Panc1 (cell line): ENCODE measurements around the gene ACO1. TPM values are rescaled to one million over a fixed set of nuclear protein-coding genes. Genes with fewer than 3 reads are reported as not detected.

ENCODE experiments used
- ATAC-seq: fragments of 200-7000 bp; cut with Tn5 transposase; 2 replicates; pipeline ENCODE4 v1.9.1; 2020; ENCODE audit warnings: mild to moderate bottlenecking, moderate library complexity
- Bru-seq: library from RNA; stranded (reverse); fragments of 400-500 nt; gene quantifications from one replicate; lab custom pipeline; 2021; lab: Mats Ljungman, UMichigan
- BruChase-seq, 2 experiments: library from RNA; stranded (reverse); fragments of 400-500 nt; gene quantifications; one replicate each; lab custom pipeline; 2021; lab: Mats Ljungman, UMichigan
- BruUV-seq: library from RNA; stranded (reverse); fragments of 400-500 nt; replicated peaks from 2 replicates; lab custom pipeline; 2021; lab: Mats Ljungman, UMichigan
- CTCF ChIA-PET: fragments of 300-600 bp; sonication (Branson Sonifier 250); formaldehyde crosslinking; loops from one replicate; lab custom pipeline; 2022; ENCODE audit warnings: antibody characterized with exemption; lab: Charles Lee
- POLR2A ChIA-PET: fragments of 300-600 bp; sonication (Branson Sonifier 250); formaldehyde crosslinking; loops from one replicate; lab custom pipeline; 2022; ENCODE audit warnings: antibody characterized with exemption; lab: Charles Lee
- DNase-seq: peaks from one replicate; pipeline ENCODE4 v3.0.0-alpha.2; 2010; ENCODE audit warnings: low read depth, low spot score
- H3K27ac ChIP-seq: 2 replicates; pipeline ENCODE4 v1.5.1; 2011; ENCODE audit warnings: mild to moderate bottlenecking, low read length, inconsistent platforms
- H3K27me3 ChIP-seq: fragments of 200-500 bp; sonication (Bioruptor generic); 2 replicates; pipeline ENCODE4 v1.6.0; 2014; ENCODE audit warnings: low read length, inconsistent platforms; ENCODE audit not compliant: control insufficient read depth, insufficient read depth
- H3K36me3 ChIP-seq: fragments of 200-500 bp; sonication (Bioruptor generic); 2 replicates; pipeline ENCODE4 v1.5.1; 2014; ENCODE audit warnings: inconsistent platforms, mild to moderate bottlenecking, low read length, moderate library complexity; ENCODE audit not compliant: control insufficient read depth, insufficient read depth
- H3K4me1 ChIP-seq: 2 replicates; pipeline ENCODE4 v1.5.1; 2011; ENCODE audit warnings: inconsistent platforms, mild to moderate bottlenecking, low read length, moderate library complexity; ENCODE audit not compliant: control insufficient read depth, insufficient read depth
- H3K4me3 ChIP-seq, 2 experiments: 2 replicates each; pipeline ENCODE4 v1.5.1; 2011 to 2012; ENCODE audit warnings: low read depth in 2 of 2, low read length in 2 of 2, mild to moderate bottlenecking in 2 of 2, inconsistent platforms in 1 of 2, moderate library complexity in 1 of 2
- H3K9me3 ChIP-seq: fragments of 200-500 bp; sonication (Bioruptor generic); 2 replicates; pipeline ENCODE4 v1.5.1; 2014; ENCODE audit warnings: low read depth, mild to moderate bottlenecking, inconsistent platforms, low read length, moderate library complexity; ENCODE audit not compliant: control insufficient read depth, insufficient read depth
- CTCF ChIP-seq: fragments of 450-650 bp; IDR thresholded peaks from 2 replicates; pipeline ENCODE4 v1.5.1; 2017; ENCODE audit warnings: mild to moderate bottlenecking
- POLR2AphosphoS5 ChIP-seq: IDR thresholded peaks from 2 replicates; pipeline ENCODE4 v1.6.1; 2012; ENCODE audit warnings: mild to moderate bottlenecking, low read depth, low read length, moderate library complexity
- REST ChIP-seq, 2 experiments: IDR thresholded peaks; 2 replicates each; pipeline ENCODE4 v1.6.1; 2011 to 2012; ENCODE audit warnings: low read depth in 2 of 2, control low read depth in 1 of 2, low read length in 1 of 2, mild to moderate bottlenecking in 1 of 2, moderate library complexity in 1 of 2; ENCODE audit not compliant: insufficient read depth in 1 of 2
- SIN3A ChIP-seq: IDR thresholded peaks from 2 replicates; pipeline ENCODE4 v1.6.1; 2012; ENCODE audit warnings: low read depth, mild to moderate bottlenecking, low read length, moderate library complexity, borderline replicate concordance; ENCODE audit not compliant: insufficient read depth
- TCF7L2 ChIP-seq: IDR thresholded peaks from 2 replicates; pipeline ENCODE4 v1.6.1; 2011; ENCODE audit warnings: mild to moderate bottlenecking, low read depth, low read length, inconsistent platforms
- in situ Hi-C: cut with HindIII; loops from 2 replicates; pipeline ENCODE4 v1.10.0; 2016; ENCODE audit warnings: low sequenced_read_pairs, low pct_unique_long_range_greater_than_20kb
- intact Hi-C: fragments of 100-400 bp; cut with micrococcal nuclease; formaldehyde crosslinking; loops from one replicate; pipeline ENCODE4 v1.10.0; 2022; ENCODE audit not compliant: unreplicated experiment
- long read RNA-seq: library from polyadenylated mRNA; unstranded; transcript quantifications from one replicate; pipeline ENCODE4 v2.0.0, GENCODE V29; 2021; ENCODE audit not compliant: unreplicated experiment
- polyA plus RNA-seq: library from polyadenylated mRNA; unstranded; fragments of >200 nt; gene quantifications from one replicate; pipeline ENCODE4 v1.2.1, GENCODE V29; 2012; ENCODE audit warnings: missing spikeins; ENCODE audit not compliant: insufficient read length
- total RNA-seq: library from RNA; stranded (reverse); gene quantifications from one replicate; pipeline ENCODE4 v1.2.1, GENCODE V29; 2021; ENCODE audit not compliant: unreplicated experiment

The ACO1 gene
- total RNA-seq (49.3 TPM), Bru-seq, nascent RNA (percentile 74 among the genes with signal in this experiment), BruChase-seq, experiment 1, labeled RNA remaining after a 2-hour chase (percentile 66 among the genes with signal in this experiment), BruChase-seq, experiment 2, labeled RNA remaining after a 6-hour chase (percentile 74 among the genes with signal in this experiment)
- 32.1 TPM for polyA plus RNA-seq
- long read RNA-seq, full-length matches to known transcripts, result 213 of 248 reads
- long read RNA-seq, partial matches to known transcripts, result 23 of 248 reads
- long read RNA-seq, other reads (novel, unspliced or antisense), result 12 of 248 reads

DNA sequence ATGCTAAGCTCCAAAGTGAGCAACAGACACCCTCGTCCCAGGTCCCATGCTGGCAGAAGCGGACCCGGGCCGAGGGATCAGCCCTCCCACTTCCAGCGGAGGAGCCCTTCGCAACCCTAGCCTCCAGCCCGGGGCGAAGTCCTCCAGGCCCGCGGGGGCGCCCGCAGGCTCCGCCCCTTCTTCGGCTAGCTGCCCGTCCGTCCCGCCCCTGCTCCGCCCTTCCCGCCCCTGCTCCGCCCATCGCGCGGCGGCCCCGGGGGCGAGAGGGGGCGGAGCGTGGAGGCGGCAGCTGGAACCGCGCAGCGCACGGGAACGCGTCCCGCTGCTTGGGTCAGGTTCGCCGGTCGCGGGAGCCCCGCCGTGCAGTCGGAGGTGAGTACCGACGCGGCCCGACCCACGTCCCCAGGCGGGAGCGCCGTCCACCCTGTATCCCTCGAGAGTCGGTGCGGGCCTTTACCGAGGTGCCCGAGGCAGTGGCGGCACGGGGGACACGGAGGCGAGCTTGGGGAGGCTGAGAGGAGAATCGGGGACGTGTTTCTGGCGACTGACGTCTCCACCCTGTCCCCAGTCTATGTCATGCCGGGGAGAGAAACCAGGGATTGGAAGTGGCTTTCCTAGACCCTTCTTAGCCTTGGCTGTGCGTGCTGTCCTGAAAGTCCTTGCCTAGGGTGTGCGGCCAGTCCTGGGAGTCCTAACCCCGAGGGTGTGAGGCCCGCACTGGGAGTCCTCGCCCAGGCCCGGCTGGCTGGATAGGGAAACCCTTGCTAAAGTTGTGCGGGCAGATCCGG is at the start of gene ACO1:
Gene ACO1 (plus strand): TSS at position 280 of the 788 bp plus-strand sequence. CDS start 20,864 bp downstream, outside the sequence.
- H3K27ac ChIP-seq, result peak within 1 kb of the TSS; percentile 89
- in situ Hi-C loops, result no loop called here
- BruUV-seq, result no TSS peak

More for the DNA sequence above, at the start of gene ACO1:
- ATAC-seq (peak; percentile 98), DNase-seq (no peak)
- POLR2A ChIA-PET, result interaction anchor here (0.6 to 1.2 kb wide), 3 partner anchors 166 to 616 kb away, joined by 4 to 12 read pairs (median 11); no protein-coding TSS in a partner anchor
- Histone ChIP-seq H3K4me1 (peaks cover 18% of the 10 kb centered on the region), H3K4me3 (peak within 1 kb of the TSS; percentile 83 to 95), H3K36me3 (no peaks in the 10 kb centered on the region), H3K9me3 (no peaks in the 10 kb centered on the region), H3K27me3 (peaks cover 4% of the 10 kb centered on the region; the same call in 1 of the 2 replicates)
- TF ChIP-seq POLR2AphosphoS5, result no peak
- peak; percentile 80; the same call in 1 of the 2 replicates for TF ChIP-seq SIN3A
- peak; percentile 45 for TF ChIP-seq CTCF
- no peak for TF ChIP-seq TCF7L2
- no peak for TF ChIP-seq REST (IDR thresholded peaks at IDR 0.05; ENCODE audit: insufficient read depth in 1 of 2, low read depth in 2 of 2, low read length in 1 of 2)
- intact Hi-C loops, result no loop called here
- CTCF ChIA-PET, result interaction anchor here (1.3 kb wide), 1 partner anchor 187 kb away, joined by 3 read pairs; no protein-coding TSS in a partner anchor
